ENCODE data around the gene KMT2A.
"Not testable (repeated sequence)": the region's sequence is repeated elsewhere in the genome, so short reads cannot be mapped to it uniquely, and the experiment has no call there.

KMT2A gene

DNA sequence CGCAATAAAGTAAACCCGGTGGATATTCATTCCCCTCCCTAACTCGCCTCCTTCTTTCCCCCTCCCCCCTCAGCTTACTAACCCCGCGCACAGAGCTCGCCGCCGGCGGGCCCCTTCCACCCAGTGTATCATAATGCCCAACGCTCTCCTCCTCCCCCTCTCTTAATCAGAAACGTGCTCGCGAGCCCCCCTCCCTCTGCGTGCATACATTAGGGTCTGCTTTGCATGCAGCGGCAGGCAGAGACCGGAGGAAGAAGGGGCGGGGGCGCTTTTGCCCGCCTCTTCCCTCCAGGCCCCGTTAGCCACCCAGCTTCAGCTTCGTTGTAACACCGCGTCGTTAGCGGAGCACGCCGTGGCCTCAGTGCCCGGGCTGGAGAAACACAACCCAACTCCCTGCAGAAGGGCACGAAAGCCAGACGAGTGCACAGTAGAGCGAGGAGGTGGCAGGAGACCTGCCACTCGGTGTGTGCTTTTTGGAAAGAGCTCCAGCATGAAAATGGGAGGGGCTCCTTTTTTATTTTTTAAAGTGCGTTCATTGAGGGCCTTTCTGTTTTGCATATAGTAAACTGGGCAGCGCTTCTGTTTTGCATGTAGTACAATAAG lies 901 bp upstream of the KMT2A start:
- FAIRE-seq, result no peak

DNA sequence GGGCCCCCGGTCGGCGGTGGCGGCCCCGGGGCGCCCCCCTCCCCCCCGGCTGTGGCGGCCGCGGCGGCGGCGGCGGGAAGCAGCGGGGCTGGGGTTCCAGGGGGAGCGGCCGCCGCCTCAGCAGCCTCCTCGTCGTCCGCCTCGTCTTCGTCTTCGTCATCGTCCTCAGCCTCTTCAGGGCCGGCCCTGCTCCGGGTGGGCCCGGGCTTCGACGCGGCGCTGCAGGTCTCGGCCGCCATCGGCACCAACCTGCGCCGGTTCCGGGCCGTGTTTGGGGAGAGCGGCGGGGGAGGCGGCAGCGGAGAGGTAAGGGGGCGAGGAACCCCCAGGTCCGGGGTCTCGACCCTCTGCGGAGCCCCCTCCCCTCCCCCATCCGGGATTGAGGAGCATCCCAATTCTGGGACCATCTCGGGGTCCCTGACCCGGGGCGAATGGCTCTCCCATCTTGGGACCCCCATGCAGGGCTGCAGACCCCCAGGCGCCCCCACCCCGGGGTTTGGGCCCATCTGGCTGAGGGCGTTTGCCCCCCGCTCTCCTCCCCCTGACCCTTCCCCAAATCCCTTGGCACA lies 431 bp downstream of the KMT2A start:
- FAIRE-seq, result no peak

DNA sequence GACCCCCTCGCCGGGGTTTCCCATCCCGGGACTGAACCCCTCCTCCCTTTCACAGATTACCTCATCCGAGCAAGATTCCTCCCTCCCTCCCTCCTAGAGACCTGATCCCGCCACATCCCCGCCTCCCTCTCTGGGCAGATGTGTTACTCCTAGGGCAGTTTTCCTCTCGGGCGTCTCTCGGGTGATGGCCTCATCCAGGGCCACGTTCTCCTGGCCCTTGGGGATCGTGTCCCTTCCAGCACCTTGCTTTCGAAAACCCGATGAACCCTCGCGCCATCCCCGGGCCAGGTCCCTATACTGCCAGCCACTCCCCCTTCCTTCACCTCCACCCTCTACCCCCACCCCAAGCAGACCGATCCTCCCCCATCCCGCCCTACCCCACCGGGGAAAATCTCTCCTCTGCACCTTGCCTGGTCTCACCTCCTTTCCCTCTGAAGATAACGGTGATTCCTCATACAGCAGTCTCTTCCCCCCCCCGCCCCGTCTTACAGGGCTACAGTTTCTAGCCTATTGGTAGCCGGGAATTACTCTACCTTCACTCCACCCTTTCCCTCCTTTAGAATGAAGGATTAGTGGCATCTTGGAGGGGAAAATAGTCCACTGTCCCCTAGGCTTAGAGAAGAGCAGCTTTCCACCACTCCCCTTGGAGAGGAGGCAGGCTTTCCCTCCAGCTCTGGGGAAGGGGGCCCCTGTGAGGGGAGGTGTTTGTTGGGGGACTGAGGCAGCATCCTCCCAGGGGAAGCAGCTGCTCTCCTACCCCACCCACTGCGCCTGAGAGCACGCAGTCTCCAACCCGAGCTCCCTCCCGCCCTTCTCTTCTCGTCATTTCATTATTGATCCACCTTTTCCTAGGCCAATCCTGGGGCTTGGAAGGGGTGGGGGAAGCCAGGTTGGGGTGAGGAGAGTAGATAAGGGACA lies 1.2 kb downstream of the KMT2A start:
- FAIRE-seq, result no peak

DNA sequence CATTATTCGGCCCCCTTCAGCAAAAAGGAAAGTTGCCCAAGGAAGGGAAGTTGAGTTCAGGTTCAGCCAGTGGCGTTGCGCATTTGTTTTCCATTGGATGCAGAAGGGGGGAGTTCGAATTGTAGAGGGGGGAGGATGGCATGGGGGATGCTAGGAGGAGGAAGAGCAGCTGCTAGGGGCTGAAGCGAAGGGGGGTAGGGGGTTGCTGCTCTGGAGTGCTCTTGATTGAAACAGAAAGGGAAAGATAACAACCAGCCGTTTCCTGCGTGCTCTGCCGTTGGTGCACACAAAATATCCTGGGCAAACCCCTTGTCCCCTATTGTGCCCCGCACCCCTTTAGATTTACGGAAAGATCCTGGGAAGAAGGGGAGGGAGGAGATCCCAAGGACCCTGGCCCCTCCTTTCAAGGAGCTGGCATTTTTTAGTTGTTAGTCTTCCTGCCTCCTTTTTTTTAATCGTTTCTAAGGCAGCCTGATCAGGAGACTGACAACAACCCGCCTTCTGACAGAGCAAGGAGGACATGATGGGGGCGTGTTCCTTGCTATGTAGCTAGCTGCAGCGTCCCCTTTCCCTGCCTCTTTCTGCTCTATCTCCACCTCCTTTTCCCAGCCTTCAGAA lies 2.1 kb downstream of the KMT2A start:
- no peak for FAIRE-seq

GRCh38 chr11:118439646-118440045 lies 3.4 kb downstream of the KMT2A start:
- no peak for FAIRE-seq

DNA sequence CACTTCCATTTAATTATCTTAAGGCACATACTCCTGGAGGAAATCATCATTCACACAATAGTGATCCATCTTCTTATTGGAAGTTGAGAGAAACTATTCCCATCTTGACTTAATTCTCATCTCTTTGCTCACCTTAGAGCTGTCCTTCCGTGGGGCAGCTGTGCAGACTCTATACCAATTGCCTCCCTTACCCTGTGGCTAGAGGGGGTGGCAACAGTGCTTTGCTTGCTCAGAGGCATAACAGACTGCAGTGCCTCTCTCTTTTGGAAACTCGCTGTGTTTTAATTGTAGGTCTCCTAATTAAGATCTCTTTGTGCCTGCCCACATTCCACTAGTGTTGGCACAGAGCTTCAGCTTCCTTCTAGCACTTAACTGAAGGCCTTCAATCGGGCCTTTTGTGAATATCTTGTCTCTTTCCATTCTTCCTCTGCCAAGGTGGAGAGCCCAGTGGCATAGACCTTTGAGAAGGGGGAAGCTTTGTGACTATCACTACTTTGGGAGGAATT lies 5.5 kb downstream of the KMT2A start:
- FAIRE-seq, result no peak

DNA sequence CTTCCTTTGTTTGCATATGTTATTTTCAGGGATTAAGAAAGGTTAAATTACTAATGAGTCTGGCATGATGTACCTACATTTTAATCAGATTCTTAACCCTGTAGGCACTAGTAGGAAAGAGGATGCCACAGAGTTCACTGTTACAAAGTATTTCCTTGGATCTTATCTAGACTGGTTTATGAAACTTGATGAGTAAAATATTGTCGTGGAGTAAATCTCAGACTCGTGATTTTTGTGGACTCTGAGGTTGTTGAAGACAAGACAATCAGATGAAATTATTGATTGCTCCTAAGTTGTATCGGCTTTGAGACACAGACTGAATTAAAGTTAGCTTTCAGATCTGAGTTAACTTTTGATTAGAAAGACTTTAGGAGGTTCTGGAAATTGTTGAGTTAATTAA lies 6.0 kb downstream of the KMT2A start:
- no peak for FAIRE-seq

DNA sequence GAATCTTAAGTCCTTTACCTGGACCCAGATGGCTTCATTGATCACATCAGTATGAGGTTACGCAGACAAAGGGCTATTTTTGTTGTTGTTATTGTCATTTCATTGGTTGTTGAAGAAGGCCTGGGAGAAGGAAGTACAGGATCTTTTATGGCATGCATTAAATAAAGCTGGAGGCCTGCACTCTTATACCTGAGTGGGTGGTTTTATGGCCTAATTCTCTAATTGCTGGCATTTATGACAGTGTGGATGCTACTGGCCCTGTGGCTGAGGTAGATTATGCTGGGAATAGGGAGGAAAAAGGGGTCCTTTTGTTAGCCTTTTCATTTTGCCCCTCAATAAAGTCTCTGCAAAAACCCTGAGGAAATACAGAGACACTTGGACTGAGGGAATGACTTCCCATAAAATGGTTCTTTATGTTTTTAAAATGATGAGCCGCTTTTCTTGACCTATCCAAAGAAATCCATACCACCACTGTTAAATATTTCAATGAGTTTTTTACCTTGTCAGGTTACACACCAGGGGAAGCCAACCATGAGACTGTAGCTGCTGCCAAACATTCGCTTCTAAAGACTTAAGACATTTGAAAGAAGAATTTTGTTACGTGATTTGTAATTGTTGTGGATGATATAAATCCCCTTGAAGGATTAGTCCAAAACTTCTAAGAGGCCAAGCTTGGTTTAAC lies 6.8 kb downstream of the KMT2A start:
- FAIRE-seq, result no peak

- no peak for FAIRE-seq
Observed at GRCh38 chr11:118443590-118444218, 7.4 kb downstream of the KMT2A start.

GRCh38 chr11:118447423-118447822 lies 11.1 kb downstream of the KMT2A start:
- FAIRE-seq, result no peak

- FAIRE-seq, result no peak
Observed at GRCh38 chr11:118448294-118448693, 12.0 kb downstream of the KMT2A start.

DNA sequence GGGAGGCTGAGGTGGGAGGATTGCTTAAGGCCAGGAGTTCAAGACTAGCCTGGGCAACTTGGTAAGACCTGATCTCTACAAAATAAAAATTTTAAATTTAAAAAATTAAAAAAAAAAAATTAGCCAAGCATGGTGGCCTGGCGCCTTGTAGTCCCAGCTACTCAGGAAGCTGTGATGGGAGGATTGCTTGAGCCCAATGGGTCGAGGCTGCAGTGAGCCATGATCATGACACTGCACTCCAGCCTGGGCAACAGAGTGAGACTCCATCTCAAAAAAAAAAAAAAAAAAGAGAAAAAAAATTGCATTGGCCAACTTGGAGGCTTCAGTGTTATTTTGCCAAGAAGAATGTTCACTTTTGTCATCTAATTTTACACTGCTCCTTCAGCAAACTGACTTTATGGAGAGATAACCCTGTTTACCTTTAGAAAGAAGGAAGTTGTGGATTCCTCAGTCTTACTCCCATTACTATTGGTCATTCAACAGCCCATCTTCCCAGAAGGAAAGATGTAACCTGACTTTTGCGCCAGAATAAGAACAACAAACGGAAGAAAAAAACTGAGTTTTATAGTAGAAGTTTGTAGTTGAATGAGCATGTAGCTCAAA lies 13.1 kb downstream of the KMT2A start:
- no peak for FAIRE-seq

- no peak for FAIRE-seq
Observed at GRCh38 chr11:118450451-118450850, 14.2 kb downstream of the KMT2A start.

DNA sequence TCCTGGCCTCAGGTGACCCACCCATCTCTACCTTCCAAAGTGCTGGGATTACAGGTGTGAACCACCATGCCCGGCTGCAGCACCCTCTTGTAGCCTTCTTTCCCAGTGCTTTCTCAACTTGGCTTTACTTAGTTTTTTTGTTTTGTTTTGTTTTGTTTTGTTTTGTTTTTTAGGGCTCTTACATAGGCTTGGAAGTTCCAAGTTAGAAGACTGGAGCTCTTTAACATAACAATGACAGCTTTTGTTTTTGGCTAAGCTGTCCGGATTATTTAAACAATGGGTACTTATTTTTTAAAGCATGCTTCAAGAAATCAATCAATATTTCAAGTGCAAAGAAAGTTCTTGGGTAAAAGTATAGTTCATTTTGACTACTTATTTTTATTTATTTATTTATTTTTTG lies 25.9 kb downstream of the KMT2A start:
- FAIRE-seq, result no peak

DNA sequence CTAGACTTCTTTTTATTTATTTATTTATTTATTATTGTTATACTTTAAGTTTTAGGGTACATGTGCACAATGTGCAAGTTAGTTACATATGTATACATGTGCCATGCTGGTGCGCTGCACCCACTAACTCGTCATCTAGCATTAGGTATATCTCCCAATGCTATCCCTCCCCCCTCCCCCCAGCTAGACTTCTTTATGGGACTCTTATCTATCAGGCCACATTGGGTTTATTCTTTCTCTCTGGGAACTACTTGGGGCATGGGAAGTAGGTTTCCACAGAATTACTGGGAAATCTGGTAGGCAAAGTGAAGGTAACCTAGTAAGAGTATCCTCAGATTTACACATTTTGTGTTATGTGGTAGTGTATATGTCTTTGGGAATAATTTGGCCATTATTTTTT lies 32.7 kb downstream of the KMT2A start:
- FAIRE-seq, result not testable (repeated sequence)

- FAIRE-seq, result no peak
Observed at GRCh38 chr11:118471030-118471429, 34.7 kb downstream of the KMT2A start.

DNA sequence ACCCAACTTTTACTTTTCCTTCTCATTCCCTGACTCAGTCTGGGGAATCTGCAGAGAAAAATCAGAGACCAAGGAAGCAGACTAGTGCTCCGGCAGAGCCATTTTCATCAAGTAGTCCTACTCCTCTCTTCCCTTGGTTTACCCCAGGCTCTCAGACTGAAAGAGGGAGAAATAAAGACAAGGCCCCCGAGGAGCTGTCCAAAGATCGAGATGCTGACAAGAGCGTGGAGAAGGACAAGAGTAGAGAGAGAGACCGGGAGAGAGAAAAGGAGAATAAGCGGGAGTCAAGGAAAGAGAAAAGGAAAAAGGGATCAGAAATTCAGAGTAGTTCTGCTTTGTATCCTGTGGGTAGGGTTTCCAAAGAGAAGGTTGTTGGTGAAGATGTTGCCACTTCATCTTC lies 37.2 kb downstream of the KMT2A start:
- no peak for FAIRE-seq

DNA sequence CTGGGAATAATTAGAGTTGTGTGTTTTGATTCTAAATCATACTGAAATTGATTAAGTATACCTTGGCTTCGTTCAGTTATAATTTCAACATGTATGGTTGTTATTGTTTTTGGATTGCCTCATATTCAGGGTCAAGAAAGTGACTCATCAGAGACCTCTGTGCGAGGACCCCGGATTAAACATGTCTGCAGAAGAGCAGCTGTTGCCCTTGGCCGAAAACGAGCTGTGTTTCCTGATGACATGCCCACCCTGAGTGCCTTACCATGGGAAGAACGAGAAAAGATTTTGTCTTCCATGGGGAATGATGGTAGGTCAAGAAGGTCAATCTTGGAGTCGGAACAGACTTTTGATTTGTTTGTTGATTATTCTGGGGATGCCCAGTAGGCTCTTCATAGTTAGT lies 40.4 kb downstream of the KMT2A start:
- FAIRE-seq, result no peak

DNA sequence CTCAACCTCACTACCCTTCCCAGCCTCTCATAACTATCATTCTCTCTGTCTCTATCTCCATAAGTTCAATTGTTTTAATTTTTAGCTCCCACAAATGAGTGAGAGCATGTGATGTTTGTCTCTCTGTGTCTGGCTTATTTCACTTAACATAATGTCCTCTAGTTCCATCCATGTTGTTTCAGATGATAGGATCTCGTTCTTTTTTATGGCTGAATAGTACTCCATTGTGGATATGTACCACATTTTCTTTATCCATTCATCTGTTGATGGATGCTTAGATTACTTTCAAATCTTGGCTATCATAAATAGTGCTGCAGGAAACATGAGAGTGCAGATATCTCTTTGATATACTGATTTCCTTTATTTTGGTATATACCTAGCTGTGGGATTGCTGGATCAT lies 44.9 kb downstream of the KMT2A start:
- FAIRE-seq, result not testable (repeated sequence)

GRCh38 chr11:118484405-118484804 lies 48.1 kb downstream of the KMT2A start:
- no peak for FAIRE-seq

GRCh38 chr11:118485273-118485672 lies 49.0 kb downstream of the KMT2A start:
- no peak for FAIRE-seq

Measured in colon (tissue), 2 donors.